Measurements from ENCODE around the gene NCKAP5L.

GRCh38 chr12:49804821-49805220 lies 23.4 kb downstream of the NCKAP5L start:
- no peak for TF ChIP-seq CTCF (conservative IDR thresholded peaks at IDR 0.05; ENCODE audit: low read depth in 2 of 2)
- no peak for TF ChIP-seq EZH2phosphoT487 (IDR thresholded peaks at IDR 0.05; ENCODE audit: unreplicated experiment)
- no peak for TF ChIP-seq POLR2AphosphoS5 (IDR thresholded peaks at IDR 0.05; ENCODE audit: low read depth)
- no peak for TF ChIP-seq EZH2 (IDR thresholded peaks at IDR 0.05; ENCODE audit: low read depth, unreplicated experiment)
- TF ChIP-seq, protein P1, sequence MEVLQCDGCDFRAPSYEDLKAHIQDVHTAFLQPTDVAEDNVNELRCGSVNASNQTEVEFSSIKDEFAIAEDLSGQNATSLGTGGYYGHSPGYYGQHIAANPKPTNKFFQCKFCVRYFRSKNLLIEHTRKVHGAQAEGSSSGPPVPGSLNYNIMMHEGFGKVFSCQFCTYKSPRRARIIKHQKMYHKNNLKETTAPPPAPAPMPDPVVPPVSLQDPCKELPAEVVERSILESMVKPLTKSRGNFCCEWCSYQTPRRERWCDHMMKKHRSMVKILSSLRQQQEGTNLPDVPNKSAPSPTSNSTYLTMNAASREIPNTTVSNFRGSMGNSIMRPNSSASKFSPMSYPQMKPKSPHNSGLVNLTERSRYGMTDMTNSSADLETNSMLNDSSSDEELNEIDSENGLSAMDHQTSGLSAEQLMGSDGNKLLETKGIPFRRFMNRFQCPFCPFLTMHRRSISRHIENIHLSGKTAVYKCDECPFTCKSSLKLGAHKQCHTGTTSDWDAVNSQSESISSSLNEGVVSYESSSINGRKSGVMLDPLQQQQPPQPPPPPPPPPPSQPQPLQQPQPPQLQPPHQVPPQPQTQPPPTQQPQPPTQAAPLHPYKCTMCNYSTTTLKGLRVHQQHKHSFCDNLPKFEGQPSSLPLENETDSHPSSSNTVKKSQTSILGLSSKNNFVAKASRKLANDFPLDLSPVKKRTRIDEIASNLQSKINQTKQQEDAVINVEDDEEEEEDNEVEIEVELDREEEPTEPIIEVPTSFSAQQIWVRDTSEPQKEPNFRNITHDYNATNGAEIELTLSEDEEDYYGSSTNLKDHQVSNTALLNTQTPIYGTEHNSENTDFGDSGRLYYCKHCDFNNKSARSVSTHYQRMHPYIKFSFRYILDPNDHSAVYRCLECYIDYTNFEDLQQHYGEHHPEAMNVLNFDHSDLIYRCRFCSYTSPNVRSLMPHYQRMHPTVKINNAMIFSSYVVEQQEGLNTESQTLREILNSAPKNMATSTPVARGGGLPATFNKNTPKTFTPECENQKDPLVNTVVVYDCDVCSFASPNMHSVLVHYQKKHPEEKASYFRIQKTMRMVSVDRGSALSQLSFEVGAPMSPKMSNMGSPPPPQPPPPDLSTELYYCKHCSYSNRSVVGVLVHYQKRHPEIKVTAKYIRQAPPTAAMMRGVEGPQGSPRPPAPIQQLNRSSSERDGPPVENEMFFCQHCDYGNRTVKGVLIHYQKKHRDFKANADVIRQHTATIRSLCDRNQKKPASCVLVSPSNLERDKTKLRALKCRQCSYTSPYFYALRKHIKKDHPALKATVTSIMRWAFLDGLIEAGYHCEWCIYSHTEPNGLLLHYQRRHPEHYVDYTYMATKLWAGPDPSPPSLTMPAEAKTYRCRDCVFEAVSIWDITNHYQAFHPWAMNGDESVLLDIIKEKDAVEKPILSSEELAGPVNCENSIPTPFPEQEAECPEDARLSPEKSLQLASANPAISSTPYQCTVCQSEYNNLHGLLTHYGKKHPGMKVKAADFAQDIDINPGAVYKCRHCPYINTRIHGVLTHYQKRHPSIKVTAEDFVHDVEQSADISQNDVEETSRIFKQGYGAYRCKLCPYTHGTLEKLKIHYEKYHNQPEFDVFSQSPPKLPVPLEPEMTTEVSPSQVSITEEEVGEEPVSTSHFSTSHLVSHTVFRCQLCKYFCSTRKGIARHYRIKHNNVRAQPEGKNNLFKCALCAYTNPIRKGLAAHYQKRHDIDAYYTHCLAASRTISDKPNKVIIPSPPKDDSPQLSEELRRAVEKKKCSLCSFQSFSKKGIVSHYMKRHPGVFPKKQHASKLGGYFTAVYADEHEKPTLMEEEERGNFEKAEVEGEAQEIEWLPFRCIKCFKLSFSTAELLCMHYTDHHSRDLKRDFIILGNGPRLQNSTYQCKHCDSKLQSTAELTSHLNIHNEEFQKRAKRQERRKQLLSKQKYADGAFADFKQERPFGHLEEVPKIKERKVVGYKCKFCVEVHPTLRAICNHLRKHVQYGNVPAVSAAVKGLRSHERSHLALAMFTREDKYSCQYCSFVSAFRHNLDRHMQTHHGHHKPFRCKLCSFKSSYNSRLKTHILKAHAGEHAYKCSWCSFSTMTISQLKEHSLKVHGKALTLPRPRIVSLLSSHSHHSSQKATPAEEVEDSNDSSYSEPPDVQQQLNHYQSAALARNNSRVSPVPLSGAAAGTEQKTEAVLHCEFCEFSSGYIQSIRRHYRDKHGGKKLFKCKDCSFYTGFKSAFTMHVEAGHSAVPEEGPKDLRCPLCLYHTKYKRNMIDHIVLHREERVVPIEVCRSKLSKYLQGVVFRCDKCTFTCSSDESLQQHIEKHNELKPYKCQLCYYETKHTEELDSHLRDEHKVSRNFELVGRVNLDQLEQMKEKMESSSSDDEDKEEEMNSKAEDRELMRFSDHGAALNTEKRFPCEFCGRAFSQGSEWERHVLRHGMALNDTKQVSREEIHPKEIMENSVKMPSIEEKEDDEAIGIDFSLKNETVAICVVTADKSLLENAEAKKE (CRISPR knock-in tag; IDR thresholded peaks at IDR 0.05), result no peak
- TF ChIP-seq CREB1 (CRISPR knock-in tag; IDR thresholded peaks at IDR 0.05; ENCODE audit: low read depth), result no peak
- no peak for TF ChIP-seq REST (IDR thresholded peaks at IDR 0.05; ENCODE audit: unreplicated experiment)
- no peak for TF ChIP-seq JUNB (IDR thresholded peaks at IDR 0.05; ENCODE audit: unreplicated experiment)

Measured in GM23338 (cell line).